HepG2 (cell line): ENCODE measurements around the gene MEGF10. TPM values are rescaled to one million over a fixed set of nuclear protein-coding genes. Genes with fewer than 3 reads are reported as not detected.

Experiments
- ATAC-seq: fragments of 200-7000 bp; cut with Tn5 transposase; 3 replicates; pipeline ENCODE4 v1.9.1; 2020; ENCODE audit warnings: mild to moderate bottlenecking, moderate library complexity
- BruUV-seq: library from RNA; stranded (reverse); fragments of 400-500 nt; replicated peaks from 2 replicates; lab custom pipeline; 2021; lab: Mats Ljungman, UMichigan
- CTCF ChIA-PET: fragments of 300-600 bp; formaldehyde crosslinking; extraction: SDS; loops from one replicate; lab custom pipeline; 2021; ENCODE audit warnings: low total read pairs, inconsistent platforms, low intra/inter-chr PET ratio; lab: Yijun Ruan, JAX
- POLR2A ChIA-PET: fragments of 350-600 bp; sonication (Branson Sonifier 250); formaldehyde crosslinking; loops from one replicate; lab custom pipeline; 2020; ENCODE audit warnings: antibody characterized with exemption, inconsistent platforms; lab: Yijun Ruan, JAX
- DNase-seq: peaks from one replicate; pipeline ENCODE4 v3.0.0-alpha.2; 2015; ENCODE audit warnings: low spot score
- FAIRE-seq: peaks from 3 replicates; lab custom pipeline; 2011; peaks lifted over from hg19 to GRCh38; lab: Jason Lieb, UNC
- H2AFZ ChIP-seq: one replicate; pipeline ENCODE4 v1.6.1; 2011; ENCODE audit warnings: low read length, inconsistent platforms
- H3K27ac ChIP-seq: fragments of 300-600 bp; 3 replicates; pipeline ENCODE4 v1.8.0; 2011; ENCODE audit warnings: mixed run types, mild to moderate bottlenecking, mixed read lengths, low read length, inconsistent platforms; ENCODE audit not compliant: insufficient read depth; ENCODE audit errors: extremely low read length
- H3K27me3 ChIP-seq, 2 experiments: fragments of 200-600 bp in 1 of 2; 2 replicates in 1 of 2; 3 replicates in 1 of 2; pipeline versions ENCODE4 v1.6.0 to v1.8.0; 2011; ENCODE audit warnings: low read length in 2 of 2, mild to moderate bottlenecking in 2 of 2, moderate library complexity in 2 of 2, inconsistent platforms in 1 of 2; ENCODE audit not compliant: insufficient read depth in 2 of 2, control insufficient read depth in 1 of 2
- H3K36me3 ChIP-seq, 2 experiments: fragments of 200-600 bp in 1 of 2; replicated peaks in 1 of 2; 2 replicates in 1 of 2; 3 replicates in 1 of 2; pipeline versions ENCODE4 v1.5.1 to v1.8.0; 2011; ENCODE audit warnings: low read length in 2 of 2, inconsistent platforms in 1 of 2; ENCODE audit not compliant: insufficient read depth in 2 of 2, control insufficient read depth in 1 of 2
- H3K4me1 ChIP-seq: 2 replicates; pipeline ENCODE4 v1.5.1; 2012; ENCODE audit warnings: low read length, inconsistent platforms; ENCODE audit not compliant: insufficient read depth
- H3K4me2 ChIP-seq: 2 replicates; pipeline ENCODE4 v1.6.0; 2011; ENCODE audit warnings: low read depth, low read length, inconsistent platforms
- H3K4me3 ChIP-seq, 3 experiments: fragments of 200-600 bp in 1 of 3; sonication (generic), shearing (Covaris generic) in 1 of 3; replicated peaks in 1 of 3; 2 replicates each; pipeline ENCODE4 v1.5.1; 2011 to 2016; ENCODE audit warnings: low read length in 3 of 3, inconsistent platforms in 2 of 3, low read depth in 2 of 3, mild to moderate bottlenecking in 2 of 3, control low read depth in 1 of 3, mixed read lengths in 1 of 3; ENCODE audit not compliant: insufficient read depth in 1 of 3
- H3K79me2 ChIP-seq: one replicate; pipeline ENCODE4 v1.6.1; 2011; ENCODE audit warnings: low read length, inconsistent platforms; ENCODE audit not compliant: insufficient read depth
- H3K9ac ChIP-seq: 2 replicates; pipeline ENCODE4 v1.6.0; 2011; ENCODE audit warnings: mild to moderate bottlenecking, low read depth, low read length, inconsistent platforms; ENCODE audit not compliant: insufficient read depth
- H3K9me3 ChIP-seq: 2 replicates; pipeline ENCODE4 v1.5.1; 2012; ENCODE audit warnings: mild to moderate bottlenecking, low read length
- H4K20me1 ChIP-seq: 2 replicates; pipeline ENCODE4 v1.6.0; 2011; ENCODE audit warnings: inconsistent platforms, mild to moderate bottlenecking, low read length, moderate library complexity; ENCODE audit not compliant: insufficient read depth
- BCL3 ChIP-seq: sonication (generic); formaldehyde crosslinking; IDR thresholded peaks from 2 replicates; pipeline ENCODE4 v1.5.1; 2020; ENCODE audit warnings: mild to moderate bottlenecking, missing genetic modification reagents, moderate library complexity
- HOXA3 ChIP-seq: sonication (generic); formaldehyde crosslinking; IDR thresholded peaks from 2 replicates; pipeline ENCODE4 v1.5.0; 2020; ENCODE audit warnings: missing genetic modification reagents
- MEIS2 ChIP-seq: sonication (generic); formaldehyde crosslinking; IDR thresholded peaks from 2 replicates; pipeline ENCODE4 v1.9.0; 2021; ENCODE audit warnings: mild to moderate bottlenecking, missing genetic modification reagents
- SRSF9 ChIP-seq: fragments of 200-400 bp; formaldehyde crosslinking; IDR thresholded peaks from 2 replicates; pipeline ENCODE4 v1.6.1; 2018; ENCODE audit warnings: borderline replicate concordance, mild to moderate bottlenecking, low read depth, low read length; ENCODE audit not compliant: insufficient read depth, poor library complexity, severe bottlenecking
- TBP ChIP-seq: sonication (generic); formaldehyde crosslinking; IDR thresholded peaks from 2 replicates; pipeline ENCODE4 v1.5.0; 2020; ENCODE audit warnings: missing genetic modification reagents
- ZNF10 ChIP-seq: sonication (generic); formaldehyde crosslinking; IDR thresholded peaks from 2 replicates; pipeline ENCODE4 v1.4.0; 2020; ENCODE audit warnings: mild to moderate bottlenecking, low read depth, missing genetic modification reagents, borderline replicate concordance
- ZNF280D ChIP-seq: sonication (generic); formaldehyde crosslinking; IDR thresholded peaks from 2 replicates; pipeline ENCODE4 v1.5.1; 2020; ENCODE audit warnings: mild to moderate bottlenecking, missing genetic modification reagents
- ZNF570 ChIP-seq: sonication (generic); formaldehyde crosslinking; IDR thresholded peaks from 2 replicates; pipeline ENCODE4 v1.4.0; 2020; ENCODE audit warnings: mild to moderate bottlenecking, missing genetic modification reagents, borderline replicate concordance
- ZNF605 ChIP-seq: sonication (generic); formaldehyde crosslinking; IDR thresholded peaks from 2 replicates; pipeline ENCODE4 v1.8.0; 2022; ENCODE audit warnings: mild to moderate bottlenecking, missing genetic modification reagents
- ZNF7 ChIP-seq: IDR thresholded peaks from 2 replicates; pipeline ENCODE4 v1.6.1; 2016; ENCODE audit warnings: missing biosample characterization, missing genetic modification reagents
- ZNF713 ChIP-seq: sonication (generic); formaldehyde crosslinking; IDR thresholded peaks from 2 replicates; pipeline ENCODE4 v1.4.0; 2020; ENCODE audit warnings: mild to moderate bottlenecking, missing genetic modification reagents
- WGBS: methylation state at CpG from one replicate; pipeline ENCODE4 v1.1.6; 2017; ENCODE audit warnings: low lambda C conversion rate; 5-methylcytosine and 5-hydroxymethylcytosine counted together
- in situ Hi-C: cut with HindIII; loops from 2 replicates; pipeline ENCODE4 v1.10.0; 2017; ENCODE audit warnings: low pct_unique_long_range_greater_than_20kb; ENCODE audit not compliant: extremely low pct_ligation_motif_present
- intact Hi-C: fragments of 100-400 bp; cut with micrococcal nuclease; formaldehyde crosslinking; loops from one replicate; pipeline ENCODE4 v1.10.0; 2022; ENCODE audit not compliant: unreplicated experiment
- polyA plus RNA-seq, 8 experiments: library from polyadenylated mRNA; depleted of rRNA in 3 of 8; stranded (reverse) in 7 of 8; unstranded in 1 of 8; fragments of >200 nt; fragmentation: Illumina TruSeq in 4 of 8; extraction: Trizol in 4 of 8; gene quantifications; 2 replicates each; pipeline versions ENCODE4 v1.2.1 to v1.2.3, GENCODE V29; 2011 to 2016; ENCODE audit warnings: low read depth in 4 of 8, missing spikeins in 1 of 8, mixed read lengths in 1 of 8; ENCODE audit not compliant: insufficient read depth in 1 of 8
- total RNA-seq, 5 experiments: library from RNA; depleted of rRNA; stranded (reverse); fragments of >200 nt; fragmentation: Illumina TruSeq; extraction: Trizol; gene quantifications; 2 replicates each; pipeline ENCODE4 v1.2.3, GENCODE V29; 2016; ENCODE audit warnings: low read depth in 1 of 5

The MEGF10 gene
- total and polyA plus RNA-seq, 2 of the 13 experiments (the other 11 are each of a cell fraction or from before 2014, with no cell fraction given) = not detected

GRCh38 chr5:127425037-127425436 lies 134.4 kb downstream of the MEGF10 start:
- H3K9me3 ChIP-seq = no peaks in the 10 kb centered on the region
- no peaks in the 10 kb centered on the region for H3K36me3 ChIP-seq
- WGBS = 0% methylated on average over 3 of the region's 4 CpGs
- TF ChIP-seq ZNF10 (CRISPR knock-in tag) (no peak), ZNF605 (CRISPR knock-in tag) (no peak), MEIS2 (CRISPR knock-in tag) (no peak), TBP (CRISPR knock-in tag) (no peak), SRSF9 (no peak), BCL3 (no peak)
- DNase-seq (peak; percentile 7), FAIRE-seq (no peak), ATAC-seq (no peak)
- intact Hi-C loops = no loop called here
- ChIA-PET CTCF (no interaction called here), POLR2A (no interaction called here)
- H3K27ac ChIP-seq = no peak overlapping the region
- no peak overlapping the region for H3K4me3 ChIP-seq
- H3K9ac ChIP-seq = no peak overlapping the region
- no peaks in the 10 kb centered on the region for H4K20me1 ChIP-seq
- no peak overlapping the region for H3K4me2 ChIP-seq
- H3K79me2 ChIP-seq = no peaks in the 10 kb centered on the region
- in situ Hi-C loops = no loop called here
- no peaks in the 10 kb centered on the region for H3K27me3 ChIP-seq
- H2AFZ ChIP-seq = no peak overlapping the region
- no peaks in the 10 kb centered on the region for H3K4me1 ChIP-seq
- BruUV-seq = no TSS peak

GRCh38 chr5:127425868-127426267 lies 135.3 kb downstream of the MEGF10 start:
- BruUV-seq = no TSS peak
- no peak for FAIRE-seq
- H4K20me1 ChIP-seq = no peaks in the 10 kb centered on the region
- H3K27ac ChIP-seq = no peak overlapping the region
- in situ Hi-C loops = no loop called here
- no peak overlapping the region for H3K4me2 ChIP-seq
- CTCF ChIA-PET = no interaction called here
- no peak for DNase-seq
- no peak overlapping the region for H2AFZ ChIP-seq
- H3K79me2 ChIP-seq = no peaks in the 10 kb centered on the region
- no peak overlapping the region for H3K4me3 ChIP-seq
- H3K9ac ChIP-seq = no peak overlapping the region
- no peaks in the 10 kb centered on the region for H3K9me3 ChIP-seq
- 67% methylated on average over 1 of the region's 1 CpG for WGBS
- ATAC-seq = no peak
- POLR2A ChIA-PET = no interaction called here
- H3K36me3 ChIP-seq = no peaks in the 10 kb centered on the region
- TF ChIP-seq ZNF280D (no peak), HOXA3 (CRISPR knock-in tag) (no peak), ZNF7 (CRISPR knock-in tag) (no peak), ZNF713 (CRISPR knock-in tag) (no peak), ZNF570 (CRISPR knock-in tag) (no peak)
- TF ChIP-seq, all 625 proteins: peak for 0
- Histone ChIP-seq H3K27me3 (no peaks in the 10 kb centered on the region), H3K4me1 (no peaks in the 10 kb centered on the region)
- intact Hi-C loops = no loop called here
